GM13977 (cell line): ENCODE measurements around the gene ALKBH8.
A peak's percentile ranks its signal among the peaks of the same experiment; 100 is the strongest.
"Not testable (repeated sequence)": the region's sequence is repeated elsewhere in the genome, so short reads cannot be mapped to it uniquely, and the experiment has no call there.

Experiments used
- DNase-seq: peaks from one replicate; pipeline ENCODE4 v3.0.0; 2012; ENCODE audit warnings: low spot score
- CTCF ChIP-seq: IDR thresholded peaks from 2 replicates; pipeline ENCODE4 v1.5.1; 2012; ENCODE audit warnings: mild to moderate bottlenecking, control low read depth; ENCODE audit not compliant: insufficient read depth; ENCODE audit errors: extremely low read depth, missing control alignments
- in situ Hi-C: fragments of 300-500 bp; cut with MboI; formaldehyde crosslinking; loops from one replicate; pipeline ENCODE4 v1.12.0; 2022; ENCODE audit warnings: low sequenced_read_pairs, low pct_unique_long_range_greater_than_20kb, mixed read lengths, inconsistent platforms; ENCODE audit not compliant: unreplicated experiment

Gene ALKBH8

GRCh38 chr11:107472966-107473365 lies 92.6 kb downstream of the ALKBH8 start:
- no peak for DNase-seq
- TF ChIP-seq CTCF: no peak
- in situ Hi-C loops: no loop called here

- TF ChIP-seq CTCF: no peak
- DNase-seq: no peak
- in situ Hi-C loops: no loop called here
Observed at GRCh38 chr11:107468596-107468995, 96.9 kb downstream of the ALKBH8 start.

- no peak for DNase-seq
- no peak for TF ChIP-seq CTCF
- in situ Hi-C loops: no loop called here
Observed at GRCh38 chr11:107467696-107468095, 97.8 kb downstream of the ALKBH8 start.

- in situ Hi-C loops, DNase-seq: not testable (repeated sequence)
Observed at GRCh38 chr11:107466275-107466866, 99.2 kb downstream of the ALKBH8 start.

GRCh38 chr11:107457558-107458271 lies 107.8 kb downstream of the ALKBH8 start, which contains the start of gene CWF19L2:
CWF19L2 (minus strand) TSS chr11:107457825; CDS start chr11:107457816, 9 bp downstream.
- DNase-seq: peak; percentile 82
- TF ChIP-seq CTCF: no peak
- in situ Hi-C loops: no loop called here

GRCh38 chr11:107457205-107457557 lies 108.4 kb downstream of the ALKBH8 start:
- no peak for TF ChIP-seq CTCF
- DNase-seq: peak; percentile 13
- in situ Hi-C loops: no loop called here

GRCh38 chr11:107453594-107454286 lies 111.8 kb downstream of the ALKBH8 start:
- TF ChIP-seq CTCF: no peak
- in situ Hi-C loops: no loop called here
- DNase-seq: no peak
